ENCODE measurements around the gene TWNK.

TWNK gene

DNA sequence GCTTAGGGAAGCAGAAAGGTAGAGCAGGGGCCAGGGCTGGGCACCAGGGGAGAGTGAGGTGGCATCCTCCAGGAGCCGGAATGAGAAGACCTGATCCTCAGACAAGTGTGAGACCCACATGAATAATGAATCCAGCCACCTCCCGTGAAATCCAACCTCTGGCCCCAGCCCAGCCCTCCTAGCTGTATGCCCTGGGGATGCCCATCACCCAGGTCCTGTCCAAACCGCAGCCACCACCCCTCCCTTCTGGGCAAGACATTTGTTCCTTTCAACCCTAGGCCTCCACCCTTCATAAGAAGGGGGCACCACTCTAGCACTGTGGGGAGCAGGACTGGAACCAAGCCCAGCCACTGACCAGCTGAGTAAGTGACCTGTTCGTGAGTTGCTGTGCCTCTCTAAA is 33.9 kb downstream of the TWNK start:
- no peaks in the 10 kb centered on the region for H4K20me1 ChIP-seq (ENCODE audit: insufficient read depth, low read length)
- H3K9ac ChIP-seq (ENCODE audit: low read length): no peak overlapping the region
- TF ChIP-seq, protein P1, sequence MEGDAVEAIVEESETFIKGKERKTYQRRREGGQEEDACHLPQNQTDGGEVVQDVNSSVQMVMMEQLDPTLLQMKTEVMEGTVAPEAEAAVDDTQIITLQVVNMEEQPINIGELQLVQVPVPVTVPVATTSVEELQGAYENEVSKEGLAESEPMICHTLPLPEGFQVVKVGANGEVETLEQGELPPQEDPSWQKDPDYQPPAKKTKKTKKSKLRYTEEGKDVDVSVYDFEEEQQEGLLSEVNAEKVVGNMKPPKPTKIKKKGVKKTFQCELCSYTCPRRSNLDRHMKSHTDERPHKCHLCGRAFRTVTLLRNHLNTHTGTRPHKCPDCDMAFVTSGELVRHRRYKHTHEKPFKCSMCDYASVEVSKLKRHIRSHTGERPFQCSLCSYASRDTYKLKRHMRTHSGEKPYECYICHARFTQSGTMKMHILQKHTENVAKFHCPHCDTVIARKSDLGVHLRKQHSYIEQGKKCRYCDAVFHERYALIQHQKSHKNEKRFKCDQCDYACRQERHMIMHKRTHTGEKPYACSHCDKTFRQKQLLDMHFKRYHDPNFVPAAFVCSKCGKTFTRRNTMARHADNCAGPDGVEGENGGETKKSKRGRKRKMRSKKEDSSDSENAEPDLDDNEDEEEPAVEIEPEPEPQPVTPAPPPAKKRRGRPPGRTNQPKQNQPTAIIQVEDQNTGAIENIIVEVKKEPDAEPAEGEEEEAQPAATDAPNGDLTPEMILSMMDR (IDR thresholded peaks at IDR 0.05; ENCODE audit: low read depth, low read length): no peak
- TF ChIP-seq EZH2phosphoT487 (IDR thresholded peaks at IDR 0.05; ENCODE audit: low read depth): no peak
- H3K27me3 ChIP-seq (ENCODE audit: low read depth, low read length): peaks cover 17% of the 10 kb centered on the region
- H3K36me3 ChIP-seq (replicated peaks; ENCODE audit: low read depth, low read length): no peaks in the 10 kb centered on the region
- peaks cover 7% of the 10 kb centered on the region; the same call in 1 of the 2 replicates for H3K4me1 ChIP-seq (ENCODE audit: low read length)
- no peaks in the 10 kb centered on the region for H3K9me3 ChIP-seq (ENCODE audit: insufficient read depth, low read length)
- no peak overlapping the region for H2AFZ ChIP-seq (ENCODE audit: low read depth, low read length)
- H3K79me2 ChIP-seq (ENCODE audit: low read length): no peaks in the 10 kb centered on the region
- H3K4me2 ChIP-seq (ENCODE audit: low read length): no peak overlapping the region
- H3K4me3 ChIP-seq (ENCODE audit: low read length): no peak overlapping the region
- no peak overlapping the region for H3K27ac ChIP-seq (ENCODE audit: low read length)

DNA sequence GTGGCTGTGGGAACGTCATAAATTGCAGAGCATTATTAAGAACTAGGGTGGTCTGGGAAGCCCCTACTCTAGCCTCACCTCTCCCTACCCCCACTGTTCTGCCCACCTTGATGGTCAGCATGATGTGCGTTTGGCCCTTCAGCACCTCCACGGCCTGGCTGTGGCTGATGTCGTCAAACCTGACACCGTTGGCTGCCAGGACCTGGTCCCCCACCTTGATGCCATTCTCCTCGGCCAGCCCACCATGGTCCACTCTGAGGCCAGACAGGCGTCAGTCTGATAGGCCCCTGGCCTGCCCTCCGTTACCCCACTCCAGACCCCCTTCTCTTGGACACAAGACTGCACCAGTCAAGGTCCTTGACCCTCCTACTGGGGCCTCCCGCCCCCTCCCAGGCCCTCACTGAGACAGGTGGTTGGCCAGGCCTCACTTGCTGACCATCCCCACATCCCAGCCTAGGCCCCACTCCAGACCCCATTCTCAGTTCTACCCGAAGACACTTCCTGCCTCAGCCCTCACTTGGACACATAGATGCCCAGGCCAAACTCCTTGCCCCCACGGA is 34.4 kb downstream of the TWNK start:
- no peaks in the 10 kb centered on the region for H3K79me2 ChIP-seq (ENCODE audit: low read length)
- no peaks in the 10 kb centered on the region for H3K9me3 ChIP-seq (ENCODE audit: insufficient read depth, low read length)
- H3K4me2 ChIP-seq (ENCODE audit: low read length): no peak overlapping the region
- no peak overlapping the region for H3K4me3 ChIP-seq (ENCODE audit: low read length)
- H3K27ac ChIP-seq (ENCODE audit: low read length): no peak overlapping the region
- no peak for TF ChIP-seq EZH2phosphoT487 (IDR thresholded peaks at IDR 0.05; ENCODE audit: low read depth)
- TF ChIP-seq, protein P1 (IDR thresholded peaks at IDR 0.05; ENCODE audit: low read depth, low read length): no peak
- H3K4me1 ChIP-seq (ENCODE audit: low read length): peaks cover 7% of the 10 kb centered on the region; the same call in 1 of the 2 replicates
- no peak overlapping the region for H3K9ac ChIP-seq (ENCODE audit: low read length)
- H2AFZ ChIP-seq (ENCODE audit: low read depth, low read length): no peak overlapping the region
- H3K27me3 ChIP-seq (ENCODE audit: low read depth, low read length): peaks cover 17% of the 10 kb centered on the region
- H3K36me3 ChIP-seq (replicated peaks; ENCODE audit: low read depth, low read length): no peaks in the 10 kb centered on the region
- H4K20me1 ChIP-seq (ENCODE audit: insufficient read depth, low read length): no peaks in the 10 kb centered on the region

DNA sequence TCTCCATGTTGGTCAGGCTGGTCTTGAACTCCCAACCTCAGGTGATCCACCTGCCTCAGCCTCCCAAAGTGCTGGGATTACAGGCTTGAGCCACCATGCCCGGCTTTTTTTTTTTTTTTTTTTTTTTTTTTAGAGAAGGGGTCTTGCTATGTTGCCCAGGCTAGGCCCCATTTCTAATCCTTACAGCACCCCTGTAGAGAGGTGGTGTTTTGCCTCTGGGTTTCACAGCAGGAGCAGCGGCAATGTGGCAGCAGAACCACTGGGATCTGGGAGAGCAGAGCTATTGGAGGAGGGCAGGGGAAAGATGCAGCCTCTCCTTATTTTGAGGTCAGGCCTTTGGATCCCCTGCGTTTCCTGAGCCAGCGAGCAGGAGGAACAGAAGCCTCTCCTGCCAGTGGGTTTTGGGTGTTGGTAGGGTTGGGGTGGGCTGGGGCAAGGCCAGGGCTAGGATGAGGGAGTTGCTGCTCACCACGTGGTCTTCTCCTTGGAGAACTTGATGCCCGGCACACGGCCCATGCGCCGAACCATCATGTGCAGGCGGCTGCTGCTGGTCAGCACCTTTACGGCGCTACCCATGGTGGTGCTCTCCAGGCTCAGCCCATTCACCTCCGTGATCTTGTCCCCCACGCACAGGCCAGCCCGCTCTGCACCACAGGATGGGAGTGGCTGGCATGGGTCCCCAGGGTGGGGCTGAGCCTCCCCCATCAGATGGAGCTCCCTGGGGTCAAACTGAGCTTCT is 35.8 kb downstream of the TWNK start:
- Histone ChIP-seq H3K27me3 (ENCODE audit: low read depth, low read length) (peaks cover 12% of the 10 kb centered on the region), H3K79me2 (ENCODE audit: low read length) (no peaks in the 10 kb centered on the region), H3K4me3 (ENCODE audit: low read length) (no peak overlapping the region), H3K9ac (ENCODE audit: low read length) (no peak overlapping the region), H2AFZ (ENCODE audit: low read depth, low read length) (no peak overlapping the region), H3K36me3 (replicated peaks; ENCODE audit: low read depth, low read length) (no peaks in the 10 kb centered on the region), H3K4me1 (ENCODE audit: low read length) (peaks cover 5% of the 10 kb centered on the region; the same call in 1 of the 2 replicates), H3K27ac (ENCODE audit: low read length) (no peak overlapping the region), H4K20me1 (ENCODE audit: insufficient read depth, low read length) (no peaks in the 10 kb centered on the region), H3K9me3 (ENCODE audit: insufficient read depth, low read length) (no peaks in the 10 kb centered on the region), H3K4me2 (ENCODE audit: low read length) (no peak overlapping the region)
- TF ChIP-seq, protein P1 (IDR thresholded peaks at IDR 0.05; ENCODE audit: low read depth, low read length): no peak
- TF ChIP-seq EZH2phosphoT487 (IDR thresholded peaks at IDR 0.05; ENCODE audit: low read depth): no peak

DNA sequence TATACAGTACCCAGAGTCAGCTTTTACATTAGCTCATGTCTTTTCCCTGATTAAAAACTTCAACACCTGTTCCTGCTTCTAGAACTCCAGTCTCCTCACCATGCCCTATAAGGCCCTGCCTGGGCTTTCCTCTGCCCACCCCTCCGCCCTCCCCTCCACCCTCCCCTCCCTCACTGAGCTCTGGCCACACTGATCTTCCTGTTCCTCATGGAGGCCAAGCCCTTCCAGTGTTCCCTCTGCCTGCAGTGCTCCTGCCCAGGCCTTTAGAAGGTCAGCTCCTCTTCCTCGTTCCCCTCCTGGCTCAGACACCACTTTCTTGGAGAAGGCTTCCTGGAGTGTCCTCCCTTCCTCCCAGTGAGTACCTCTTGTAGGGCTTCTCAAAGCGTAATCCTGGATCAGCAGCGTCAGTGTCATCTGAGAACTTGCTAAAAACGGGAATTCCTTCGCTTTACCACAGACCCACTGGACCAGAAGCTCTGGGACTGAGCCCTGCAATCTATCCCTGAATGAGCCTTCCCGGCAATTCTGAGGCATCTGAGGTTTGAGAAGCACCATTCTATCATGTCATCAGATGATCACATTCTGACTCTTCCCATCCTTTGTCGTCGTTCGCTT is 39.9 kb downstream of the TWNK start:
- no peak overlapping the region for H3K27ac ChIP-seq (ENCODE audit: low read length)
- H3K4me2 ChIP-seq (ENCODE audit: low read length): no peak overlapping the region
- peaks cover 5% of the 10 kb centered on the region for H3K4me1 ChIP-seq (ENCODE audit: low read length)
- no peaks in the 10 kb centered on the region for H3K79me2 ChIP-seq (ENCODE audit: low read length)
- H3K9ac ChIP-seq (ENCODE audit: low read length): no peak overlapping the region
- H3K36me3 ChIP-seq (replicated peaks; ENCODE audit: low read depth, low read length): no peaks in the 10 kb centered on the region
- H3K9me3 ChIP-seq (ENCODE audit: insufficient read depth, low read length): no peaks in the 10 kb centered on the region
- TF ChIP-seq, protein P1 (IDR thresholded peaks at IDR 0.05; ENCODE audit: low read depth, low read length): no peak
- TF ChIP-seq EZH2phosphoT487 (IDR thresholded peaks at IDR 0.05; ENCODE audit: low read depth): no peak
- H3K27me3 ChIP-seq (ENCODE audit: low read depth, low read length): peaks cover 29% of the 10 kb centered on the region
- H3K4me3 ChIP-seq (ENCODE audit: low read length): no peak overlapping the region
- no peak overlapping the region for H2AFZ ChIP-seq (ENCODE audit: low read depth, low read length)
- H4K20me1 ChIP-seq (ENCODE audit: insufficient read depth, low read length): no peaks in the 10 kb centered on the region

Measured in OCI-LY3 (cell line).